GM12873 (cell line): Measurements from ENCODE around the gene ADAM22.

Source experiments
- CTCF ChIP-seq: IDR thresholded peaks from 2 replicates; pipeline ENCODE4 v1.5.1; 2012; ENCODE audit warnings: low read depth, mild to moderate bottlenecking, moderate library complexity, low read length, control low read depth; ENCODE audit not compliant: insufficient read depth; ENCODE audit errors: missing control alignments

Gene ADAM22

GRCh38 chr7:87941138-87941537 lies 7.1 kb downstream of the ADAM22 start:
- TF ChIP-seq CTCF = no peak

DNA sequence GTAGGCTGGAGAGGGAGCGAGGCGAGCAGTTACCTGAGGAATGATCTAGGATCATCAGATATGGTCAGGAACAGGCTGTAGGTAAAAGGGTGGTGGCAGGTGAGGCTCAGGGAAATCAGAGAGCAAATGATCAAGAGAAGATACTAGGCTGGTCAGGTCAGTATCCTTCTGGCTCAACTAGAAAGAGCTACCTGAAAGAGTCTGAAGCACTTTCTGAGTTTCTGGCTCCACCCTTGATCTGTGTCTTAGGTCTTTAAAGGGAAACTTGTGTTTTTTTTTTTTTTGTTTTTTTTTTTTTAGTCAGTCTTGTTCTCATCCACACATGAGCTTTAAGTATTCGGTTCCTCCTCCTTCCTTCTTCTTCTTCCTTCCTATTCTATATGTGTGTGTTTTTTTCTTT lies 10.5 kb downstream of the ADAM22 start:
- no peak for TF ChIP-seq CTCF

DNA sequence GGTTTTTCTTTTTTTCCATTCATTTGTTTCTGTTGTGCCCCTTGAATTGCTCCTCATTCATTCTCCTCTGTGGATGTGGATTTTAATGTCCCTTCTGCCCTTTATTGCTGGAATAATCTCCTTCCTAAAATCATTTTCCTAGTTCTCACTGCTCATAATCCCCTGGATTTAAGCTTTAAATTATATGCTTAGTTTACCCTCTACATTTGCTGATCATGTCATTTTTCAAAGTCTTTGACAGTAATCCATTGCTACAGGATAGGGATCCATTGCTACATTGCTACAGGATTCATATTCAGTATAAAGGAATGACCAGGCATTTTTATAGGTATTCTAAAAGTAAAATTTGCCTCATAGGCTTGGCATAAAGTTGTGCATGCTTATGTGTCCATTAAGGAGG lies 14.3 kb downstream of the ADAM22 start:
- no peak for TF ChIP-seq CTCF

- TF ChIP-seq CTCF = no peak
Measured at GRCh38 chr7:87959336-87959735, 25.3 kb downstream of the ADAM22 start.

GRCh38 chr7:87960239-87960638 lies 26.2 kb downstream of the ADAM22 start:
- TF ChIP-seq CTCF = no peak

- no peak for TF ChIP-seq CTCF
Measured at GRCh38 chr7:87961754-87962153, 27.7 kb downstream of the ADAM22 start.

- no peak for TF ChIP-seq CTCF
Measured at GRCh38 chr7:87966271-87966670, 32.2 kb downstream of the ADAM22 start.
